Measurements from ENCODE around the gene VCPKMT.

Gene VCPKMT

GRCh38 chr14:50067723-50068495 is 48.5 kb downstream of the VCPKMT start:
- no peak for DNase-seq

DNA sequence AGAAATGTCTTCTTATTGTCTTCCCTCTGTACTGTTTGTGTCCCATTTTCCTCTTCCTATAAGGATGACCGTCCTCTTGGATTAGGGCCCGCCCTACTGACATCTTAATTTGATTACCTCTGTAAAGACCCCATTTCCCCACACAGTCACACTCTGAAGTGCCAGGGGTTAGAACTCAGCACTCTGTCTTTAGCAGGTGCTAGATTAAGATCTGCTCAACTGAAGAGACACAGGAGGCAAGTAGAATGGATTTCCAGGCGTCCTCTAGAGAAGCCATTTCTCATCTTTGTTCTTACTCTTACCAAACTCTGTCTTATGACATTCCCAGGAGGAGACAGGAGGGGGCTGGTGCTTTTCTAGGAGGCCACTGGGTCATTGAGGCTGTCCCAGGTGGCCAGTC is 50.8 kb downstream of the VCPKMT start:
- DNase-seq: no peak

GRCh38 chr14:50064993-50065392 is 51.4 kb downstream of the VCPKMT start:
- DNase-seq: peak in 8 of 51 donors; percentile 7 to 29 (median 18)

- DNase-seq: no peak
These were observed 52.4 kb downstream of the VCPKMT start for GRCh38 chr14:50063876-50064420.

DNA sequence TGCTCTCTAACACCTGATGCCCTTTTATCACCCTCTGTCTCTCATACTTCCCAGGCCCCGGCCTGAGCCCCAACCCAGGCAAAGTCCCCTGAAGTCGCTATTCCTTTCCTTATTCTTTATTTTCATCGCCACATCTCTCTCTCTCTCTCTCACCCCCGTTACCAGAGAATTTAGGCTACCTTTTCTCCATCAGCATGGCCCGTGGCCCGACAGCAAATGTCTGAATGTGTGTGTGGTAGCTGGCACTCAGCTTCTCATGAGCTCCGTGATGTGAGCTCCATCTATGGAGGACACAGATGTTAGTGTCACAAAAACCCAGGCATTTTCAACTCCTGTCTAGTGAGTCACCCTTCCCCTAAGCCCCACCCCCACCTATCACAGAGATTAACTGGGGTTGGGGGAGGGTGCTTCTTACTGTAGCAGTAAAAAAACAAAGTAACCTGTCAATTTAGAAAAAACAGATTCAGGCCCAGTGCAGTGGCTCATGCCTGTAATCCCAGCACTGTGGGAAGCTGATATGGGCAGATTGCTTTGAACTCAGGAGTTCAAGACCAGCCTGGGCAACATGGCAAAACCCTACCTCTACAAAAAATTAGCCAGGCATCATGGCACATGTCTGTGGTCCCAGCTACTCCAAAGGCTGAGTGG is 53.8 kb downstream of the VCPKMT start:
- DNase-seq: no peak

DNA sequence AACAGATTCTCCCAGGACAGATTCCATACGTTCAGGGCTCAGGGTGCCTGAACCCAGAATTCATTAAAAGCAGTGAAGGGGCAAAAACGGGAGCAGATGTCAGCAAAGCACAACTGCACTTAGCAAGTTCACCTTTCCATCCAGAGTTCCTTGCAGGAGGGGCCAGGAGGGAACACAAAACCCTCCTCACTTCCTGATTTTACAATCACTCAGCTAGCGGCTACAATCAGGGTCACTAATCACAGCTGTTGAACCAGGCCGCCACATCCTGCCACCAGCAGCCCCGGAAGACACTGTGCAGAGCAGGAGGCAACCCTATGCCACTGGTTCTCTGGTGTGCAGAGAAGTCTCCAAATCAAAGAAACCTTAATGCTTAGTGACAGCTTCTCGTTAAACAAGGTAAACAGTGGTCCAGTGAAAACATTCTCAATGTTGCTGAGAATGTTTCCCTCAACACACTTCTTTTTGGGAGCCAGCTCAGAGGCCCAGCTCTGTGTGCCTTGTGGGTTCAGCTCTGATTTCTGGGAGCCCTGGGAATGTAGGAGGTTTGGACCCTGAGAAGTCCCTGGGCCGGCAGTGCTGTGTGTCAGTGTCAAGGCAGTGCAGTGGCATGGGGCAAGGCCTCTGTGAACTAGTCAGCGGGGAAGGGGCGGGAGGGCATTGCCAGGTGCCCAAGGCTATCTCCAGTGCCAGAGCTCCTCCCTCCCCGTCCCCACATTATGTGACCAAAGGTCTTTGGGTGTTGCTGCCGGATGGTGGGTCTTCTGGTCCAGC is 54.5 kb downstream of the VCPKMT start:
- peak in 4 of 51 donors; percentile 3 to 29 (median 8) for DNase-seq

- DNase-seq: peak in 7 of 51 donors; percentile 6 to 28 (median 20)
These were observed 55.3 kb downstream of the VCPKMT start for GRCh38 chr14:50060871-50061663.

DNA sequence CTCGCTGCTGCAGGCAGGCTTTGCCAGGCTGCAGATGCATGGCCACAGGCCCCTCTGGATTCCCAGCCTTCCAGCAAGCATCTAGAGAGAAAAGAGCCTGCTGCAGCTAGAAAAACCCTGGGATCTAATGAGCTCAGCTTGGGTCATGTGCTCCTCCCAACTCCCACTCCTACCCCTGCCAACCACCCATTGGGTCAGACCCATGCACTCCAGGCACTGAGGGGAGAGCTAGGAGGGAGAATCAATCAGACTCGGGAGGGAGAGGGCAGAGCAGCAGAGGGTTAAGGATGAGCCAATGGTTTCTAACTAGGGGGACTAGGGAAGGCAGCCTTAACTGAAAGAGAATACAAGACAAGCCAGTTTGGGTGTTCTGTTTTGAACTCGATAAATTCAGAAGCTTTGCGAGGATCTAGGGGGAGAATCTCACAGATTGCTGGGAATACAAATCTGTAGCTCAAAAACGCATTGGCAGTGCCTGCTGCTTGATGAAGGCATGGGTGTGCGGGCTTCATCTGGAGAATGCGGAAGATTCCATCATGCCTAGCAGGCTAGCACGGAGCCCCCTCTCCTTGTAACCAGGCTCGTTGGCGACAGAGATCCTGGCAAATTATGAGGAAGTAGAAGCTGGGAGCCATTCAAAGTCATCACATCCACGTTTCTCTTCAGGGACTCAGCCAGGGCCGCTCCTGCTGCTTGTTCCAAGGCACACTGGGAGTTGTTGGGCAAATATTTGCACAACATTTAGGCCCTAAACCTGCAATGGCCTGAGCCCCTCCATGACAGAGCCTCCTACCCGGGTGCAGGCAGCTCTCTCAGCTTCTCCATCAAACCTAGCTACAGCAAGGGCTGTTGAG is 56.4 kb downstream of the VCPKMT start:
- DNase-seq: no peak
